ENCODE measurements around the gene GPR162.

GRCh38 chr12:6777386-6777785 lies 44.2 kb upstream of the GPR162 start:
- TF ChIP-seq CTCF (IDR thresholded peaks at IDR 0.05; ENCODE audit: low read length): no peak
- TF ChIP-seq EZH2 (IDR thresholded peaks at IDR 0.05; ENCODE audit: borderline replicate concordance, low read length): no peak

All from OCI-LY1 (cell line).